Posterior vena cava (tissue), 2 donors: Measurements from ENCODE around the gene RNF157. TPM values are rescaled to one million over a fixed set of nuclear protein-coding genes. Genes with fewer than 3 reads are reported as not detected.

ENCODE experiments used
- DNase-seq: peaks from one replicate; pipeline ENCODE4 v3.0.0-alpha.2; 2020; ENCODE audit warnings: low spot score
- intact Hi-C, 2 donors: fragments of 100-400 bp; cut with DNase I; formaldehyde crosslinking; loops; one replicate each; pipeline versions ENCODE4 v1.14.1 to v1.14.2; 2022 to 2023
- total RNA-seq, 2 donors: library from RNA; stranded (reverse); fragmentation: NEBNext Ultra II Directional; extraction: Animal tissue kit (Norgen Biotek cat#: 25700); gene quantifications; one replicate each; pipeline ENCODE4 v1.2.1, GENCODE V29; 2021
- donor health status: DM: yes; HTN: yes; CAD: no.
- donor health status: DM: yes; HTN: yes; CAD: no.

The RNF157 gene
- total RNA-seq, 2 donors from 2014 or later, result 1.9 TPM

- DNase-seq, result peak; percentile 64
Observed at GRCh38 chr17:76151896-76152454, 88.3 kb downstream of the RNF157 start.

GRCh38 chr17:76150712-76151622, 89.3 kb downstream of the RNF157 start:
- intact Hi-C loops, result loop anchor here in 1 of 2 donors (5.0 kb wide), 1 partner anchor 571 kb away; no protein-coding TSS in a partner anchor
- DNase-seq, result peak; percentile 74

More at GRCh38 chr17:76151896-76152454, 88.3 kb downstream of the RNF157 start:
- intact Hi-C loops, result loop anchor here in 1 of 2 donors (5.0 kb wide), 1 partner anchor 570 kb away; no protein-coding TSS in a partner anchor

GRCh38 chr17:76149214-76149613, 91.1 kb downstream of the RNF157 start:
- intact Hi-C loops, result no loop called here

GRCh38 chr17:76148015-76148326, 92.3 kb downstream of the RNF157 start:
- intact Hi-C loops, result no loop called here
- DNase-seq, result no peak

More at GRCh38 chr17:76149214-76149613, 91.1 kb downstream of the RNF157 start:
- peak; percentile 43 for DNase-seq

GRCh38 chr17:76147211-76148014, 92.9 kb downstream of the RNF157 start:
- intact Hi-C loops, result no loop called here
- DNase-seq, result peak; percentile 72

GRCh38 chr17:76146053-76146851, 94.0 kb downstream of the RNF157 start:
- intact Hi-C loops, result no loop called here
- DNase-seq, result peak; percentile 73

GRCh38 chr17:76145231-76146052, 94.9 kb downstream of the RNF157 start:
- peak; percentile 70 for DNase-seq
- intact Hi-C loops, result no loop called here

- intact Hi-C loops, result loop anchor here in 1 of 2 donors (5.0 kb wide), 1 partner anchor 600 kb away; no protein-coding TSS in a partner anchor
- peak; percentile 58 for DNase-seq
Observed at GRCh38 chr17:76142585-76143041, 97.7 kb downstream of the RNF157 start.

- intact Hi-C loops, result loop anchor here in 1 of 2 donors (5.0 kb wide), 1 partner anchor 600 kb away; no protein-coding TSS in a partner anchor
- DNase-seq, result peak; percentile 62
Observed at GRCh38 chr17:76142039-76142584, 98.2 kb downstream of the RNF157 start.

- DNase-seq, result peak; percentile 96
Observed at GRCh38 chr17:76141212-76142038, 98.9 kb downstream of the RNF157 start, which contains the start of gene FOXJ1. Gene FOXJ1 (minus strand): TSS chr17:76141245. CDS start chr17:76140395, 850 bp downstream.

GRCh38 chr17:76140661-76141211, 99.6 kb downstream of the RNF157 start:
- intact Hi-C loops, result loop anchor here in 1 of 2 donors (5.0 kb wide), 1 partner anchor 602 kb away; no protein-coding TSS in a partner anchor

More at GRCh38 chr17:76141212-76142038, 98.9 kb downstream of the RNF157 start, which contains the start of gene FOXJ1:
- intact Hi-C loops, result loop anchor here in 1 of 2 donors (5.0 kb wide), 1 partner anchor 601 kb away; no protein-coding TSS in a partner anchor

GRCh38 chr17:76139801-76140660, 100.3 kb downstream of the RNF157 start:
- intact Hi-C loops, result loop anchor here in 1 of 2 donors (5.0 kb wide), 1 partner anchor 602 kb away; no protein-coding TSS in a partner anchor
- DNase-seq, result peak; percentile 79

More at GRCh38 chr17:76140661-76141211, 99.6 kb downstream of the RNF157 start:
- no peak for DNase-seq

- intact Hi-C loops, result no loop called here
- no peak for DNase-seq
Observed at GRCh38 chr17:76138896-76139752, 101.2 kb downstream of the RNF157 start.
